Fibroblast of lung (primary cell): ENCODE measurements around the gene CLEC12A. TPM values are rescaled to one million over a fixed set of nuclear protein-coding genes. Genes with fewer than 3 reads are reported as not detected.

Source experiments
- DNase-seq, 2 donors: peaks; one replicate each; pipeline versions ENCODE4 v3.0.0 to v3.0.0-alpha.2; 2010; ENCODE audit warnings: low read depth in 2 of 2
- H2AFZ ChIP-seq: 2 replicates; pipeline ENCODE4 v1.5.1; 2012; ENCODE audit warnings: low read length, control low read depth, inconsistent platforms
- H3K27ac ChIP-seq: 2 replicates; pipeline ENCODE4 v1.5.1; 2011; ENCODE audit warnings: low read length, control low read depth; ENCODE audit not compliant: insufficient read depth
- H3K27me3 ChIP-seq: 2 replicates; pipeline ENCODE4 v1.5.1; 2011; ENCODE audit warnings: mild to moderate bottlenecking, low read length; ENCODE audit not compliant: control insufficient read depth, insufficient read depth
- H3K36me3 ChIP-seq: 2 replicates; pipeline ENCODE4 v1.5.1; 2011; ENCODE audit warnings: low read length; ENCODE audit not compliant: control insufficient read depth, insufficient read depth
- H3K4me1 ChIP-seq: 2 replicates; pipeline ENCODE4 v1.5.1; 2011; ENCODE audit warnings: low read length; ENCODE audit not compliant: control insufficient read depth, insufficient read depth; ENCODE audit errors: extremely low read depth
- H3K4me2 ChIP-seq: 2 replicates; pipeline ENCODE4 v1.5.1; 2011; ENCODE audit warnings: low read length, control low read depth; ENCODE audit not compliant: insufficient read depth; ENCODE audit errors: extremely low read depth
- H3K4me3 ChIP-seq, 4 experiments: fragments of 200-600 bp in 1 of 4; sonication (generic) in 1 of 4; replicated peaks in 1 of 4; 2 replicates each; pipeline ENCODE4 v1.5.1; 2011 to 2016; ENCODE audit warnings: low read length in 4 of 4, low read depth in 3 of 4, mild to moderate bottlenecking in 3 of 4, control low read depth in 2 of 4, inconsistent platforms in 1 of 4, mixed read lengths in 1 of 4; ENCODE audit not compliant: insufficient read depth in 1 of 4; ENCODE audit errors: control extremely low read depth in 1 of 4
- H3K79me2 ChIP-seq: 2 replicates; pipeline ENCODE4 v1.5.1; 2012; ENCODE audit warnings: mild to moderate bottlenecking, low read length, inconsistent platforms; ENCODE audit not compliant: control insufficient read depth, insufficient read depth
- H3K9ac ChIP-seq: 2 replicates; pipeline ENCODE4 v1.5.1; 2011; ENCODE audit warnings: mild to moderate bottlenecking, low read length, control low read depth; ENCODE audit not compliant: insufficient read depth
- H3K9me3 ChIP-seq: 2 replicates; pipeline ENCODE4 v1.5.1; 2012; ENCODE audit warnings: low read depth, low read length; ENCODE audit not compliant: control insufficient read depth, insufficient read depth
- H4K20me1 ChIP-seq: 2 replicates; pipeline ENCODE4 v1.5.1; 2011; ENCODE audit warnings: low read length; ENCODE audit not compliant: control insufficient read depth, insufficient read depth; ENCODE audit errors: extremely low read depth
- CTCF ChIP-seq, 2 donors: IDR thresholded peaks in 1 of 2; conservative IDR thresholded peaks in 1 of 2; 1 replicate in 1 of 2; 2 replicates in 1 of 2; pipeline ENCODE4 v1.5.1; 2011 to 2012; ENCODE audit warnings: low read length in 2 of 2, control low read depth in 1 of 2, inconsistent platforms in 1 of 2, low read depth in 1 of 2, mild to moderate bottlenecking in 1 of 2
- EZH2 ChIP-seq: IDR thresholded peaks from 2 replicates; pipeline ENCODE4 v1.5.1; 2012; ENCODE audit warnings: low read length, control low read depth, mild to moderate bottlenecking; ENCODE audit errors: missing control alignments
- polyA minus RNA-seq: library from RNA; depleted of rRNA, polyadenylated mRNA; stranded (reverse); fragments of >200 nt; gene quantifications from 2 replicates; pipeline ENCODE4 v1.2.3, GENCODE V29; 2011; ENCODE audit warnings: low replicate concordance
- polyA plus RNA-seq, 2 donors: library from polyadenylated mRNA; depleted of rRNA in 1 of 2; stranded (reverse) in 1 of 2; unstranded in 1 of 2; fragments of >200 nt; gene quantifications; 2 replicates each; pipeline ENCODE4 v1.2.1, GENCODE V29; 2011 to 2012; ENCODE audit warnings: missing spikeins in 1 of 2
- total RNA-seq: library from RNA; depleted of rRNA; stranded (reverse); fragments of >200 nt; gene quantifications from 2 replicates; pipeline ENCODE4 v1.2.1, GENCODE V29; 2014

CLEC12A gene
- total RNA-seq (not detected in 2 replicates), polyA plus RNA-seq (not detected in 2 replicates), polyA minus RNA-seq (not detected in 2 replicates)
- polyA plus RNA-seq (2012), result not detected in 2 replicates

- DNase-seq, result no peak
Measured at GRCh38 chr12:9971181-9971580, at the start of gene CLEC12A. Gene CLEC12A, plus strand, starts transcription at chr12:9971409. Its CDS starts 188 bp downstream, at chr12:9971597.

GRCh38 chr12:9922429-9922828 lies 48.8 kb upstream of the CLEC12A start:
- Histone ChIP-seq H3K36me3 (no peaks in the 10 kb centered on the region), H3K79me2 (no peaks in the 10 kb centered on the region), H4K20me1 (no peaks in the 10 kb centered on the region), H3K27ac (no peak overlapping the region), H3K4me1 (no peaks in the 10 kb centered on the region), H3K9ac (no peak overlapping the region), H3K4me3 (no peak overlapping the region), H3K9me3 (no peaks in the 10 kb centered on the region), H3K27me3 (no peaks in the 10 kb centered on the region), H2AFZ (no peak overlapping the region), H3K4me2 (no peak overlapping the region)
- DNase-seq, result no peak
- TF ChIP-seq CTCF (conservative IDR thresholded peaks at IDR 0.05 in 1 of 2, IDR thresholded peaks at IDR 0.05 in 1 of 2; ENCODE audit: low read depth in 1 of 2, low read length in 2 of 2) (no peak), EZH2 (no peak)

More at GRCh38 chr12:9971181-9971580, at the start of gene CLEC12A:
- TF ChIP-seq CTCF (conservative IDR thresholded peaks at IDR 0.05 in 1 of 2, IDR thresholded peaks at IDR 0.05 in 1 of 2; ENCODE audit: low read depth in 1 of 2, low read length in 2 of 2) (no peak), EZH2 (no peak)
- H3K9me3 ChIP-seq, result no peaks in the 10 kb centered on the region
- no peaks in the 10 kb centered on the region for H3K36me3 ChIP-seq
- no peak within 1 kb of the TSS for H3K4me2 ChIP-seq
- no peaks in the 10 kb centered on the region for H4K20me1 ChIP-seq
- no peaks in the 10 kb centered on the region for H3K79me2 ChIP-seq
- no peak within 1 kb of the TSS for H3K4me3 ChIP-seq
- no peaks in the 10 kb centered on the region for H3K4me1 ChIP-seq
- no peak within 1 kb of the TSS for H3K9ac ChIP-seq
- no peak within 1 kb of the TSS for H3K27ac ChIP-seq
- no peaks in the 10 kb centered on the region for H3K27me3 ChIP-seq
- no peak within 1 kb of the TSS for H2AFZ ChIP-seq

GRCh38 chr12:9925705-9926393 lies 45.4 kb upstream of the CLEC12A start:
- Histone ChIP-seq H2AFZ (peak overlapping the region; percentile 77), H3K4me2 (peak overlapping the region; percentile 73)

More at GRCh38 chr12:9925705-9926393, 45.4 kb upstream of the CLEC12A start:
- Histone ChIP-seq H3K27ac (no peak overlapping the region), H3K9ac (no peak overlapping the region), H4K20me1 (no peaks in the 10 kb centered on the region), H3K9me3 (no peaks in the 10 kb centered on the region), H3K4me1 (no peaks in the 10 kb centered on the region), H3K4me3 (peak overlapping the region in 3 of 4 experiments; percentile 30 to 43 (median 33)), H3K79me2 (no peaks in the 10 kb centered on the region), H3K36me3 (no peaks in the 10 kb centered on the region), H3K27me3 (no peaks in the 10 kb centered on the region)
- peak; percentile 51 for TF ChIP-seq CTCF (conservative IDR thresholded peaks at IDR 0.05 in 1 of 2, IDR thresholded peaks at IDR 0.05 in 1 of 2; ENCODE audit: low read depth in 1 of 2, low read length in 2 of 2)
- no peak for TF ChIP-seq EZH2
- DNase-seq, result peak; percentile 23 to 65
